HPDE6-E6E7 (cell line): ENCODE data around the gene PLEKHS1.
"Not testable (repeated sequence)": the region's sequence is repeated elsewhere in the genome, so short reads cannot be mapped to it uniquely, and the experiment has no call there.

Experiments used
- DNase-seq: peaks from one replicate; pipeline ENCODE4 v3.0.0; 2011; ENCODE audit warnings: missing footprints; ENCODE audit errors: extremely low spot score

Gene PLEKHS1

DNA sequence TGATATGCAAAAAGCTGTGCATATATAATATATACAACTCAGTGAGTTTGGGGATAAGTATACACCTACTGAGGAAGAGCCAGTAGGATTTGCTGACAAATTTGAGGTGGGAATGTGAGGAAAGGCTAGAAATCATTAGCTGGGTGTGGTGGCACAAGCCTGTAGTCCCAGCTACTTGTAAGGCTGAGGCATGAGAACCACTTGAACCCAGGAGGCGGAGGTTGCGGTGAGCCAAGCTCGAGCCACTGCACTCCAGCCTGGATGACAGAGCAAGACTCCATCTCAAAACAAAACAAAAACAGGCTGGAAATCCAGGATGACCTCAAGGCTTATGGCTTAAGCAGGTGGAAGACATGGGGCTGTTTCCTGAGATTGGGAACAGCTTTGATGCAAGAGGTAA, 10.6 kb upstream of the PLEKHS1 start:
- DNase-seq = no peak

DNA sequence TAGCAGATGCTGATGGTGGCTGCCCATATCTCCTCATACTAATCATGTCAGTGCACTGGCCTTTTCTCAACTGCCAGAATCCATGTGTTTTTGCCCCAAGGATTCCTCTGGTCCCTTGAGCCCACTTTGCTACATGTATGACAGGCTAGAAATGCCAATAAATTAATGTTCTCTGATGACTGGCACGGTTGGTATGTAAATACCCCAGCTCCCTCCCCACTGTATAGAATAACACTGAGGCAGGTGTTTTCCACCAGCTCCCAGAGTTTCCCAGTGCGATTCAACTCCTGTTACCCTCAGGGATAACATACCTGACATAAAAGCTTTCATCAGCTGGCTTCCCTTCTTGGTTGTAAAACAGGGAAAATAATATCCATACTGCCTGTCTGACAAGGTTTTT, 9.0 kb upstream of the PLEKHS1 start:
- no peak for DNase-seq

DNA sequence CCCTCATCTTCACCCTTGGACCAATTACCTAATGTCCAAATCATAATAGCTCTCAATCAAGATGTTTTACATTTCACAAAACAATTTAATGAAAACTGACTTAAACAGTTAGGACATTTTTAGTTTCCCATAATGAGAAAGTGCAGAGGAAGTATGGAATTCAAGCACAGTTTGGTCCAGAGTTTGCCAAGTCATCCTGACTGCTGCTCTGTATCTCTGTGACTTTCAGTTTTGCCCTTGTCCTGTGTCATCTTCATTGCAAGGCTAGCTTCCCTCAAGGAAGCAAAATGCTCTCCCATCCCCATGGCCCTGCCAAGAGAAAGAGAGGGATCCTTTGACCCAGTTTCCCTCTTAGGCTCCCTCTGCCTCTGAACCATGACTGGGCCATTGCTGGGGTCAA, 7.9 kb upstream of the PLEKHS1 start:
- DNase-seq = no peak

DNA sequence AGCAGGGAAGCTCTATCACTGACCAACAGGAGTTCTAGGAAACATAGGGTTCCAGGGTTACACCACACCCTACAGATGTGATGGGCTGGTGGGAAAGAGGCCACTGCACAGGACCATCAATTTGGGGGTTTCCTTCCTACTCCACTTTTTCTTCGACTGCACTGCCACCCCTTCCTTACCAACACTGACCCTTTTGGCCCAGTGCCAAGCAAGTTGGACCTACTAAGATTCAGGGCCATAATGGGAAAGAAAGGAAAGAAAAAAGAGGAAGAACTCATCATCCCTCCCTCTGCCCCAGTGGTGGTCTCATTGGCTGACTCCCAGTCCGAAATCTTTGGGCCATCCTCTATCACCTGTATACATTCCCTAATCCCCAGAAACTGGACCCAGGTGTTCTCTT, 6.1 kb upstream of the PLEKHS1 start:
- DNase-seq = no peak

DNA sequence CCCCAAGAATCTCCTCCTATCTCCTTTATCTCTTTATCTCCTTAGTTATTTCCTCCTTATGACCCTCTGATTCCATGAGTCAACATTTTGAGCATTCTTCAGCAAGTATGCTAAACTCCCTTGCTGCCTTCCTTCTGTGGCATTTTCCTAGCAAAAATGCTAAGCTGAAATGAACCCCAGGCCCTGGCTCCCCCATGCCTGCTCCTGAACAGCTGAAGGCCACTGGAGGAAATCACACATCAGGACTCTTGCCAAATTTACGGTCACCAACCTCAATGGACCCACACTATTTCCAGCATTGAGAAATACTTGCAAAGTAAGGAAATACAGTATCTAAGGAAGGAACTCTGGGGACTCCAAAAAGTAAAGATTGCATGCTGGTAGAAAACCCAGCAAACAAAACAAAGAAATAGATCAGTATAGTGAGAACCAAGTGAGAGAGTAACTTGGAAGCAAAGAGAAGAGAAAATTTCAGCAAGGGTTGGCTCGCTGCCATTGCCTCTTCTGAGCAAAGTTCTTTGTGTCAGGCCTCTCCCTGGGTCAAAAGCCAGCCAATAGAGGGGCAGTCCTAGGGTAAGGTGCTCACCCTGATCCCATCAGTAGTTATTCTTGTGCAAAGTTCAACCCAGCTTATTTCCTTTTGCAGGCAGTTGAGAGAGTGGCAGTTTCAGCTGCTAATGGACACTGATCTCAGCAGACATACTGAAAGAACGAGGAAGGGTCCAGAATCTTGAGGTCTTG, 5.1 kb upstream of the PLEKHS1 start:
- DNase-seq = no peak

DNA sequence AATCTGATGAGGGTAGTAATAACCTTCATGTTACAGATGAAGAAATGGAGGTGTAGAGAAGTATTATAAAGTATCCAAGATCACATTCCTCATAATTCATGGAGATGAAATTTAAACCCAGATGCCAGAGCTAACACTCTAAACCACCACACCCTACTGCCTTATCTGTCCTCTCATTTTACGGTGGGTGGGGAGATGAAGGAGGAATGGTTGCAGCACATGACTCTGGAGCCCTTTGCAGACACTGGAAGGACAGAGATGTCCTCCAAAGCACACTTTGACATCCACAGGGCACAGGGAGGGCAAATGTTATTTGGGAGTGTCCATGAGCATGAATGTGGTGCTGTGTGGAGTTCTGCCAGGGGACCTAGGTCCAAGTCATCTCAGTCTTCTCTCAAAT, 1.1 kb downstream of the PLEKHS1 start:
- DNase-seq = no peak

DNA sequence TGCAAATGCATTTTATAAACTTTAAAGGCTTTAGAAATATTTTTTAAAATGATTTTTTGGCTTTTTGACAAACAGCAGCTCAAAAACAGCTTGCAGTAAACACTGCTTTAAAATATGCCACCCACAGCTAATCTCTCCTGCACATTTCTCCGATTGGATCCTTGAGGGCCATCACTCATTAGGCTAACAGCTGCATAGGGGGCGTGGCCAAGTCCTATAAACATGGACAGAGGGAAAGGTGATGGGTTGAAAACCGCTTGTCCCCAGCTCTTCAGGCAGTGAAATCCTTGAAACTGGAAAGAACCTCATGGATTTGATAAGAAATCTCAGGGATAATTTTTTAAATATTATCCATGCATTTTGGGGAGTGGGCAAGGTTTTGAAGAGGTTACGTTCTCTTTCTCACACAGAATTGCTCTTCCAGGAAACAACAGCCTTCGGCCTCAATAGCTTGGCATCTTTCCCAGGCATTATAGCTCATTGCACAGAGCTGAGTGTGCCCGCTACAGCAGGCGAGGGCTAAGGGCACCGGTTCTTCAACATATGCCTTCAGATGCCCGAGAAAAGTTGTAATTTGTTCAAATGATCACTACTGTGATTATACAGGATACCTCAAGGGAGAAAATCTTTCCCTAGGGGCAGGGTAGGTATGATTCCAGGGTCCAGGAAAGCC, 1.7 kb downstream of the PLEKHS1 start:
- no peak for DNase-seq

DNA sequence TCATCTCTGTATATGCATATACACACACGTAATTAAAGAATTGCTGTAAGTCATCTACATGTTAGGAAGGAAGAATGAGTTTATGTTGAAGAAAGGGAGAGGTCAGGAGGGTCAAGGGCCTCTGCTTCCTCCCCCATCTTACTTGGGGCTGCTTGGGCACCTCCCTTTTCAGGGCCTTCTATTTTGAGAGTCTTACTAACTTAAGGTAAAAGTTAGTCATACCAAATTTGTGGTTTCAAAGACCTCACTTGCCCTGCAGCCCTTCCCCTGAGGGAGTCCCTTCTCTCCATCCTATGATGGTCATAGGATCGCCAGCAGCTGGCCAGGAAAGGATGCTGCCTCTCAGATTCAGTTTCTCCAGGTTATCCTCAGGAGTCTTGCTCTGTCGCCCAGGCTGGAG, 2.6 kb downstream of the PLEKHS1 start:
- no peak for DNase-seq

DNA sequence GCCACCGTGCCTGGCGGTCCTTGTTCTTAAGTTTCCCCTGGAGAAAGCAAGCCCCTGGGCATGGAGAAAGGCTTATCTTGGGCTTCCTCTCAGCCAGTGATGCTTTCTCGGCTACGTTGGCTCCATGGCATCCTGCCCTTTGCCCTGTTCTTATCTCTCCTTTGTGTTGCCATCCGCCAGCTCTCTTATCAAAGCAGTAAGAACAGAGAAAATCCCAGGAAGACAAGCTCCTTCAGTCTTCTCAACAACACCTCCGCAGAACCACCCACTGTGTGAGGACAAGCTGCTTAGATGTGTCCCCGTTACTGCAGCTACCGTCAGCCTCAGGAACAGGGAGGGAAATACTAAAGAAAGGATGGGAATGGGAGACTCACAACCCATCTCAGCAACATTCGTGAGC, 3.3 kb downstream of the PLEKHS1 start:
- no peak for DNase-seq

DNA sequence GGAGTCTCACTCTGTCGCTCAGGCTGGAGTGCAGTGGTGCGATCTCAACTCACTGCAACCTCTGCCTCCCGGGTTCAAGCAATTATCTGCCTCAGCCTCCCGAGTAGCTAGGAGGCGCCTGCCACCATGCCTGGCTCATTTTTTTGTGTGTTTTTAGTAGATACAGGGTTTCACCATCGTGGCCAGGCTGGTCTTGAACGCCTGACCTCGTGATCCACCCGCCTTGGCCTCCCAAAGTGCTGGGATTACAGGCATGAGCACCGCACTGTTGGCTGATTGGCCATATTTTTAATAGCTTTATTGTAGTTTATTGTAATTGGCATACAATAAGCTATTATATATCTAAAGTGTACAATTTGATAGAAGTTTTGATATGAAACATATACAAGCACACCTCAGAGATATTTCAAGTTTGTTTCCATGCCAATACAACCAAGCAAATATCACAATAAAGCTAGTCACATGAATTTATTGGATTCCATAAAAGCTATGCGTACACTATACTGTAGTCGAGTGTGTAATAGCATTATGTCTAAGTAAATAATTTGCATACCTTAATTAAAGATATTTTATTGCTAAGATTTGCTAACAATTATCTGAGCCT, 5.6 kb downstream of the PLEKHS1 start:
- DNase-seq = no peak

DNA sequence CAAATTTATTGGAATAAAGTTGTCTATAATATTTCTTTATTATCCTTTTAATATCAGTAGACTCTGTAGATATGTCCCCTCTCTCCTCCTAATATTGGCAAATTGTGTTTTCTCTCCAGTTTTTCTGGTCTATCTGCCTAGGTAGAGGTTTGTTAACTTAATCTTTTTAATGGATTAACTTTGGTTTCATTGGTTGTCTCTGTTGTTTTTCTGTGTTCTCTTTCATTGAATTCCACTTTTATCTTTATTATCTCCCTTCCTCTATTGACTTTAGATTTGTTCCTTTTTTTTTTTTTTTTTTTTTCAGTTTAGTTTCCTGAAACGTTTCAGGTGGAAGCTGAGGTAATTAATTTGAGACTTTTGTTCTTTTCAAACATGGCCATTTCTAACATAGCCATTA, 10.6 kb downstream of the PLEKHS1 start:
- DNase-seq = no peak

DNA sequence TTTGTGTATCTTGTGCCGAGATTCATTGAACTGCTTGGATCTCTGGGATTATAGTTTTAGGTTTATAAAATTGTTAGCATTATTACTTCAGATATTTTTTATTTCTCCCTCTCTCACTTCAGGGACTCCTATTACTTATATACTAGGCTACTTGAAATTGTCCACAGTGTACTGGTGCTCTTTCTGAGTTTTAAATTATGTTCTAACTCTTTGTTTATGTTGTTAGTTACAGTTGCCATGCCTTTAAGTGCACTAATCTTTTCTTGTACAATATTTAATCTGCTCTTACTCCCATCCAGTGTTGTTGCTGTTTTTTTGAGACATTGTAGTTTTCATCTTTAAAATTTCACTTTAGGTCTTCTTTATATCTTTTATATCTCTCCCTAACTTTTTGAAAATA, 13.1 kb downstream of the PLEKHS1 start:
- DNase-seq = no peak

DNA sequence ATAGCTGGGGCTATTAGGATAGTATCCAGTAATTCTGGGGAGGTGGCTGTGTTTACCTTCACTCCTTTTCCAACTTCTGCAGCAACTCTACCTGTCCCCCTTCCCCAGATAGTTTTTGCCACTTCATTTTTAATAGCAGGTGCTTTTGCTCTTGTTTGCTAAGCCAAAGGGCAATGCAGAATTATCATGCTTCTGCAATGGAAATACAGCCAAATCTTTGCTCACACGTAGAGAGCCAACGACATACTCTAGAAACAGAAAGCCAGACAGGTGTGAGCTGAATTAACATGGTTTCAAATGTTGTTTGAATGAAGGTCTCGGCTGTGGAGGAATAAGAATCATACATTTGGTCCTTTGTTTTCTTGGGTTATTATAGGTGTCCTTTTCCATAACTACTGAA, 14.4 kb downstream of the PLEKHS1 start:
- DNase-seq = no peak

DNA sequence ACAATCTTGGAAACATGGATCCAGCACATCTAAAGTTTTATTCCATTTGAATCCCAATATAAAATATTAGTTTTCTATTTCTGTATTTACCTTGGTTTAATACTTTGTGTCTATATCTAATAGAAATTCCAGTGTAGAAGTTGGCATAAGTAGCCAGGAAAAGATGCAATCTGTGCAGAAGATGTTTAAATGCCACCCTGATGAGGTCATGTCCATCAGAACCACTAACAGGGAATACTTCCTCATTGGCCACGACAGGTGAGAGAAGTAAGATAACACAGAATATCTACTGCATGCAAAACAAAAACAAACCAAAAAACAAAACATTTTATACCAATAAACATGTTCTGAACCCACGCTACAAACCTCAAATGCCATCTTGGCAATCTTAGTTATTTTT, 15.7 kb downstream of the PLEKHS1 start:
- no peak for DNase-seq

DNA sequence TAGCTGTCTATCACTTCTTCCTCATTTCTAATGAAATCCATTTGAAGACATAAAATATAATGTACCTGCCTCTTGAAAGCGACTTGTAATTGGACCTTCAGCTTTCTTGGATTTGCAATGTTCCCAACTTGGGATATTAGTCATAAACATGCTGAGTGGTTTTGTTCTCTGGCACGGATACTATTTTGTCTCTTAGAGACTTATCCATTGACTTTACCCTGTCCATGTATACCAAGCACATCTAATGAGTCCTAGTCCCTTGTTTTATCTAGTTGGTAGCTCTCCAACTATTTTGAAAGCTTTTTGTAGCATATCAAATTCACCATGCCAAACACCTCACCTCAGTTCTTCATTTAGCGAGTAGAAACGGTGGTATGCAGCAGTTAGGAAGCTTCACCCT, 18.9 kb downstream of the PLEKHS1 start:
- DNase-seq = no peak

DNA sequence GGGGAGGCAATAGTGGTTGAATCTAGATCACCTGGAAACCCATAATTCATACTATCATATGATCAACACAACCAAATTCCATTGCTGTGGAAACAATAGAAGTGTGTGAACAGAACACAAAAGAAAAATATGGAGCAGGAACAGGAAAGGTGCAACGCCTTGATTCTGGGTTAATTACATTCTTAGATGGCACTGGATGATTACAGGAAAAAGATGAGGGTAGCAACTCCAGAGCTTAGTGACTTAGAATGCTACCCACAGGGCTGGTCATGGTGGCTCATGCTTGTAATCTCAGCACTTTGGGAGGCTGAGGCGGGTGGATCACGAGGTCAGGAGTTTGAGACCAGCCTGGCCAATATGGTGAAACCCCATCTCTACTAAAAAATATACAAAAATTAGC, 19.6 kb downstream of the PLEKHS1 start:
- not testable (repeated sequence) for DNase-seq

DNA sequence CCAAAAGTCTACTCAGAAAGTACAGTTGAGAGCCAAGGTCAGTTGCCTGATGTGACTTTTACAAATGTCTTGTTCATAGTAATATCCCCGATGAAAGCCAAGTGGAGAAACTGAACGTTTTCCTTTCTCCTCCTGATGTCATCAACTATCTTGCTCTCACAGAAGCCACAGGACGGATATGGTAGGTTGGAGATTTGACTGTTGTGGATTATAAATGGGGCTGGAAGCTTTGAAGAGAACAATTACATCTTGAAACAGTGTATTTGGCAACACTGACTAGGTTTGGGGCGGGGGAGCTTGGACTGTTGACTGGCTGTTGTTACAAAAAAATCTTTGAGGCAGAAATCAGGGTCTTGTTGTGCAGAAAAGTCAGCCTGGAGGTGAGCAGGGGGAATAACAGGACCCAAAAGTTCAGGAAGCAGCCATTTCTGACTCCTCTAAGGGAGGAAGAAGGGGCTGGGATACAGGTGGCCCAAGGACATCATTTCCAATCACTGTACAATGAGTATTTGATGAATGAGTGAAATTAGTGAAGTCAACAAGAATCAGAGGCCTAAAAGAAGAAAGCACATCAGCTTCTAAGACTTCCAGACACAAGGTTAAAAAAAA, 24.3 kb downstream of the PLEKHS1 start:
- DNase-seq = no peak

DNA sequence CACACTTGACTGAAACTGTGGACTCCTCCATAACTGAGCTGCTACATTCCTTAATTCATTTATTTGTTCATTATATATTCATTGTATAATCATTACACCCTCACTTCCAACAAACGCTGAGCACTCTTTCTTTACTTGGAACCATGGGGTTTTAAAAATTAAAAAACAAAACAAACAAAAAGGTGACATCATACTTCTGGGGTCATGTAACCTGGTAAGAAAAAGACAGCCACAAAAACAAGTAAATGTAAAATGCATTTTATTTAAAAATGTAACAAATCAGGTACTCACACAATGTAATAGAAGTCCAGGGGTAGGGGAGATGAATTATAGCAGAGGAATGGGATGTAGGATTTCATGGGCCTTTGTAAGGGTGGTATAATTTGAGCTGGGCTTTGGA, 25.1 kb downstream of the PLEKHS1 start:
- no peak for DNase-seq

DNA sequence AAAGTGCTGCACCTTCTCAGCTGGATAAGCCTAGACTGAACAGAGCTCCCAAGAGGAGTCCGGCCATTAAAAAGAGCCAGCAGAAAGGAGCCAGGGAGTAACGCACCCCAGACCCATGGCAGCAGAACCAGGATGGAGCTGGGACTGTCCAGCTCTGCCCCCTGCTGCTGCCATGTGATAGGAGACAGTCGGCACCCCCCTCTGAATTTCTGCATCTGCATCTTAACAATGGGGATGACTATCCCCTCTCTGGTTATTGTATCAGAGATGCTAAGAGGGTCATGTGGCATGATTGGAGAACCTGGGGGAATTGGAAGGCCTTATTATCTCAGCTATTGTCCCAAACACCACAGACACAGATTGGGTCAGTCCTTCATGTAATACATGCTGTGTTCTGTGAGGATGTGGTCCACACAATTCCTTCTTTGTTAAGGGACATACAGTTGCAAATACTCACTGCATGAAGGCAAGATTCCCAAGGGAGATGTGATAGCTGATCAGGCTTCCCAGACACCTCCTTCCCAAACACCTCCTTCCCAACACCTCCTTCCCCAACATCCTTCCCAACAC, 29.3 kb downstream of the PLEKHS1 start:
- DNase-seq = no peak

DNA sequence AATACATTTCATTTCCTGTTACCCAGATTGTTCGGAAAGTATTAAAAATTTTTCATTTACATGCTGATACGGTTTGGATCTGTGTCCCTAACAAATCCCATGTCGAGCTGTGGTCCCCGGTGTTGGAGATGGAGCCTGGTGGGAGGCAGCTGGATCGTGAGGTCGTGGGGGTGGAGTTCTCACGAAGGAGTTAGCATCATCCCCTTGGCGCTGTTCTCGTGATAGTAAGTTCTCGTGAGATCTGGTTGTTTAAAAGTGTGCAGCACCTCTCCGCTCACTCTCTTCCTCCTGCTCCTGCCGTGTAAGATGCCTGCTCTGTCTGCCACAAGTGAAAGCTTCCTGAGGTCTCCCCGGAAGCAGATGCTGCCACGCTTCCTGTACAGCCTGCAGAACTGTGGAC, 30.9 kb downstream of the PLEKHS1 start:
- DNase-seq = no peak

DNA sequence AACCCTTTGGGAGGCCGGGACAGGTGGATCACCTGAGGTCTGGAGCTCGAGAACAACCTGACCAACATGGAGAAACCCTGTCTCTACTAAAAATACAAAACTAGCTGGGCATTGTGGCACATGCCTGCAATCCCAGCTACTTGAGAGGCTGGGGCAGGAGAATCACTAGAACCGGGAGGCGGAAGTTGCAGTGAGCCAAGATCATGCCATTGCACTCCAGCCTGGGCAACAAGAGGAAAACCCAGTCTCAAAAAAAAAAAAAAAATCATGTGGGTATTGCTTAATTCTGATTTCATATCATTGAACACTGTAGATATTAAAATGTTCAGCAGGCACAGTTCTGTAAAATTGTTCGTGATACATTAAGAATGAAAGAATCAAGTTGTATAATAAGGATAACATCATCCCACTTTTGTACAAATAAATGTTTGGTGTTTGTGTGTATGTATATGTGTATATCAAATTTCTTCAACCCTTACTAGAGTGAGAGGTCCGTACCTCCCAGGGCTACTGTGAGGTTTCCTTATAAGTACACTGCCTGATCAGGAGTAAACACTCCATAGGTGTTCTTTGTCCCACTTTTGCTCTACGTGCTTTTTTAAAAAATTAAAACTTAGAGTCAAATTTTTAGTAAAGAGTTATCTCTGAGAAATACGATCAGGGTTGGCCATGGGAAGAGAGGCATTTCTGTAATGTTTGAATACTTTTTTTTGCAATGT, 31.7 kb downstream of the PLEKHS1 start:
- no peak for DNase-seq

DNA sequence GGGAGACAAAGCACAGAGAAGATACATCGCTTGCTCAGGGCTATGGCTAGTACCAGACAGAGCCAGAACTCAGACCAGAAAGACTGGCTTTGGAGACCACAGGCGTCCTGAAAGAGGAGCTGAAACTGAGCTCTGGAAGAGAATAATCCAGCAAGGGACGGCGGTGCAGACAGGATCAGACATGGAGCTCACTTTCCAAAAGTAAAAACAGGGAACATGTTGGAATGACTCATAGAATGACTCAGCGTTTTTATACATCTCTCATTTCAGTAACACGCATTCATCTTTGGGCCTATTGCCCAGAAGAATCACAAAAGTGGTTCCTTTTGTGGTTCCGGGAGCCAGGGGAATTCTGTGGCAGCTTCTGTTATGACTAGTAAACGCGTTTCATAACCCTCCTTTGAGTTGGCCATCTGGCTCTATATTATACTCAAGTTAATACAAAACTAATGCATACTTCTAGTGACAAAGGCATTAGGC, 37.2 kb downstream of the PLEKHS1 start:
- DNase-seq = peak; percentile 33
